K562 (cell line): ENCODE data around the gene SLC40A1. TPM values are rescaled to one million over a fixed set of nuclear protein-coding genes. Genes with fewer than 3 reads are reported as not detected.

Source experiments
- ATAC-seq: fragments of 200-7000 bp; cut with Tn5 transposase; 3 replicates; pipeline ENCODE4 v1.9.1; 2020; ENCODE audit warnings: moderate library complexity
- BruUV-seq: library from RNA; stranded (reverse); fragments of 400-500 nt; replicated peaks from 2 replicates; lab custom pipeline; 2021; lab: Mats Ljungman, UMichigan
- CTCF ChIA-PET: fragments of 300-600 bp; formaldehyde crosslinking; extraction: SDS; loops from one replicate; lab custom pipeline; 2021; ENCODE audit warnings: low intra/inter-chr PET ratio; lab: Yijun Ruan, JAX
- POLR2A ChIA-PET: fragments of 300-600, 350-650 bp; sonication (Branson Sonifier 250); formaldehyde crosslinking; extraction: SDS; loops from one replicate; lab custom pipeline; 2021; ENCODE audit warnings: antibody characterized with exemption, inconsistent platforms; lab: Yijun Ruan, JAX
- DNase-seq, 4 experiments: peaks; one replicate each; pipeline versions ENCODE4 v3.0.0 to v3.0.0-alpha.2; 2011 to 2018; ENCODE audit warnings: low spot score in 3 of 4, mixed read lengths in 3 of 4; ENCODE audit errors: extremely low read depth in 1 of 4
- FAIRE-seq: peaks from 2 replicates; lab custom pipeline; 2011; peaks lifted over from hg19 to GRCh38; lab: Jason Lieb, UNC
- H2AFZ ChIP-seq: 2 replicates; pipeline ENCODE4 v1.6.0; 2011; ENCODE audit warnings: low read depth, low read length, control low read depth, inconsistent platforms
- H3K27ac ChIP-seq: fragments of 200-600 bp; 3 replicates; pipeline ENCODE4 v1.8.0; 2011; ENCODE audit warnings: low read depth, mild to moderate bottlenecking, control low read depth, inconsistent platforms, low read length, moderate library complexity, mixed read lengths; ENCODE audit errors: extremely low read depth
- H3K27me3 ChIP-seq, 2 experiments: fragments of 300-600 bp in 1 of 2; 2 replicates in 1 of 2; 3 replicates in 1 of 2; pipeline versions ENCODE4 v1.6.0 to v1.8.0; 2011; ENCODE audit warnings: inconsistent platforms in 2 of 2, low read length in 2 of 2, mild to moderate bottlenecking in 1 of 2, mixed read lengths in 1 of 2, moderate library complexity in 1 of 2; ENCODE audit not compliant: control insufficient read depth in 2 of 2, insufficient read depth in 2 of 2
- H3K36me3 ChIP-seq: fragments of 300-600 bp; 3 replicates; pipeline ENCODE4 v1.8.0; 2011; ENCODE audit warnings: mild to moderate bottlenecking, low read length, inconsistent platforms; ENCODE audit not compliant: control insufficient read depth, insufficient read depth
- H3K4me1 ChIP-seq, 2 experiments: fragments of 200-600 bp in 1 of 2; replicated peaks in 1 of 2; 2 replicates in 1 of 2; 3 replicates in 1 of 2; pipeline versions ENCODE4 v1.5.1 to v1.8.0; 2011; ENCODE audit warnings: inconsistent platforms in 2 of 2, low read length in 2 of 2, mild to moderate bottlenecking in 1 of 2, mixed read lengths in 1 of 2, moderate library complexity in 1 of 2; ENCODE audit not compliant: control insufficient read depth in 2 of 2, insufficient read depth in 2 of 2
- H3K4me2 ChIP-seq: 2 replicates; pipeline ENCODE4 v1.6.1; 2011; ENCODE audit warnings: low read length, control low read depth, inconsistent platforms, mixed read lengths; ENCODE audit not compliant: insufficient read depth
- H3K4me3 ChIP-seq: fragments of 200-600 bp; sonication (generic), shearing (Covaris generic); 2 replicates; pipeline ENCODE4 v1.5.1; 2016; ENCODE audit warnings: control low read depth, inconsistent platforms
- H3K79me2 ChIP-seq: fragments of 200-600 bp; 3 replicates; pipeline ENCODE4 v1.8.0; 2011; ENCODE audit warnings: low read length, inconsistent platforms; ENCODE audit not compliant: control insufficient read depth, insufficient read depth
- H3K9ac ChIP-seq, 2 experiments: 2 replicates each; pipeline versions ENCODE4 v1.6.0 to v1.6.1; 2011; ENCODE audit warnings: low read depth in 2 of 2, low read length in 2 of 2, control low read depth in 1 of 2, inconsistent platforms in 1 of 2, mild to moderate bottlenecking in 1 of 2, mixed read lengths in 1 of 2; ENCODE audit not compliant: insufficient read depth in 1 of 2
- H3K9me1 ChIP-seq: one replicate; pipeline ENCODE4 v1.6.0; 2011; ENCODE audit warnings: inconsistent platforms, mild to moderate bottlenecking, low read length, moderate library complexity; ENCODE audit not compliant: control insufficient read depth, insufficient read depth
- H3K9me3 ChIP-seq: replicated peaks from 2 replicates; pipeline ENCODE4 v1.5.1; 2011; ENCODE audit warnings: low read depth, low read length, inconsistent platforms; ENCODE audit not compliant: control insufficient read depth, insufficient read depth
- H4K20me1 ChIP-seq: replicated peaks from 2 replicates; pipeline ENCODE4 v1.6.1; 2011; ENCODE audit warnings: low read length, inconsistent platforms, mixed read lengths; ENCODE audit not compliant: control insufficient read depth, insufficient read depth
- BRD9 ChIP-seq: fragments of 450-650 bp; IDR thresholded peaks from 2 replicates; pipeline ENCODE4 v1.6.1; 2018; ENCODE audit warnings: low read depth; ENCODE audit not compliant: partially characterized antibody
- DPF2 ChIP-seq: fragments of 450-650 bp; IDR thresholded peaks from 2 replicates; pipeline ENCODE4 v1.6.1; 2016
- EHMT2 ChIP-seq: fragments of 450-650 bp; IDR thresholded peaks from 2 replicates; pipeline ENCODE4 v1.6.1; 2018; ENCODE audit warnings: antibody characterized with exemption
- JUNB ChIP-seq: fragments of 450-650 bp; formaldehyde crosslinking; conservative IDR thresholded peaks from 2 replicates; pipeline ENCODE4 v1.4.0; 2020; ENCODE audit warnings: mild to moderate bottlenecking
- MTA3 ChIP-seq: fragments of 450-650 bp; formaldehyde crosslinking; IDR thresholded peaks from 2 replicates; pipeline ENCODE4 v1.6.1; 2017; ENCODE audit warnings: mild to moderate bottlenecking, borderline replicate concordance
- NCOA6 ChIP-seq: fragments of 450-650 bp; IDR thresholded peaks from 2 replicates; pipeline ENCODE4 v1.6.1; 2017; ENCODE audit warnings: mild to moderate bottlenecking
- NR2F6 ChIP-seq: fragments of 450-650 bp; formaldehyde crosslinking; IDR thresholded peaks from 2 replicates; pipeline ENCODE4 v1.4.0; 2020; ENCODE audit warnings: mild to moderate bottlenecking
- POLR2AphosphoS2 ChIP-seq: IDR thresholded peaks from 2 replicates; pipeline ENCODE4 v1.6.1; 2012; ENCODE audit warnings: low read length, improper control_type of control experiment
- PTBP1 ChIP-seq: fragments of 200-400 bp; formaldehyde crosslinking; IDR thresholded peaks from 2 replicates; pipeline ENCODE4 v1.6.1; 2017; ENCODE audit warnings: low read depth, low read length
- RCOR1 ChIP-seq, 2 experiments: IDR thresholded peaks; 2 replicates each; pipeline ENCODE4 v1.6.1; 2012; ENCODE audit warnings: low read depth in 2 of 2, low read length in 2 of 2, borderline replicate concordance in 1 of 2, improper control_type of control experiment in 1 of 2
- SRSF3 ChIP-seq: fragments of 200-400 bp; formaldehyde crosslinking; IDR thresholded peaks from 2 replicates; pipeline ENCODE4 v1.6.1; 2016; ENCODE audit warnings: mild to moderate bottlenecking, low read length, moderate library complexity; ENCODE audit not compliant: insufficient read depth
- SUPT5H ChIP-seq: fragments of 450-650 bp; IDR thresholded peaks from 2 replicates; pipeline ENCODE4 v1.6.1; 2016
- TRIM28 ChIP-seq: fragments of 450-650 bp; IDR thresholded peaks from 2 replicates; pipeline ENCODE4 v1.6.1; 2017
- ZC3H4 ChIP-seq: sonication (generic); formaldehyde crosslinking; IDR thresholded peaks from 2 replicates; pipeline ENCODE4 v1.9.0; 2021; ENCODE audit warnings: missing genetic modification reagents, borderline replicate concordance
- ZNF140 ChIP-seq: fragments of 250-450 bp; sonication (Bioruptor Pico); IDR thresholded peaks from 2 replicates; pipeline ENCODE4 v1.8.0; 2021; ENCODE audit warnings: moderate library complexity, mild to moderate bottlenecking, inconsistent platforms
- ZNF184 ChIP-seq: sonication (generic); formaldehyde crosslinking; IDR thresholded peaks from 2 replicates; pipeline ENCODE4 v1.5.0; 2020; ENCODE audit warnings: missing genetic modification reagents
- ZNF347 ChIP-seq: fragments of 450-650 bp; formaldehyde crosslinking; IDR thresholded peaks from 2 replicates; pipeline ENCODE4 v1.4.0; 2020; ENCODE audit warnings: low read depth, mild to moderate bottlenecking, moderate library complexity
- ZNF436 ChIP-seq: fragments of 250-450, 450-650 bp; sonication (Bioruptor Pico); formaldehyde crosslinking; IDR thresholded peaks from 2 replicates; pipeline ENCODE4 v1.7.0; 2020; ENCODE audit warnings: mild to moderate bottlenecking
- WGBS: fragments of 100-300 bp; shearing (Covaris generic); methylation state at CpG from one replicate; pipeline ENCODE4 v1.1.6; 2016; ENCODE audit warnings: low coverage, mixed read lengths; ENCODE audit not compliant: insufficient coverage; ENCODE audit errors: missing lambda C conversion rate; 5-methylcytosine and 5-hydroxymethylcytosine counted together
- in situ Hi-C: fragments of 300-500 bp; cut with MboI; formaldehyde crosslinking; loops from 4 replicates; pipeline ENCODE4 v1.15.0; 2018; ENCODE audit warnings: inconsistent platforms, mixed read lengths
- intact Hi-C: fragments of 100-400 bp; cut with micrococcal nuclease; formaldehyde crosslinking; loops from 2 replicates; pipeline ENCODE4 v1.14.2; 2022
- polyA plus RNA-seq, 8 experiments: library from polyadenylated mRNA; depleted of rRNA in 4 of 8; stranded (reverse) in 5 of 8; unstranded in 3 of 8; fragments of >200 nt; fragmentation: Nextera tagmentation in 2 of 8; fragmentation: Illumina TruSeq in 1 of 8; extraction: Ambion mirVana in 2 of 8; extraction: Trizol in 1 of 8; gene quantifications; 2 replicates each; pipeline versions ENCODE4 v1.2.1 to v1.2.3, GENCODE V29; 2011 to 2014; ENCODE audit warnings: inconsistent platforms in 1 of 8, missing spikeins in 1 of 8
- total RNA-seq, 7 experiments: library from RNA; depleted of rRNA in 6 of 7; stranded (reverse); fragments of >200 nt in 6 of 7; fragmentation: Illumina TruSeq in 2 of 7; extraction: Trizol in 2 of 7; gene quantifications; 2 replicates each; pipeline versions ENCODE4 v1.2.1 to v1.2.3, GENCODE V29; 2011 to 2021; ENCODE audit warnings: low replicate concordance in 1 of 7
- TF ChIP-seq, protein P1 (sequence below): fragments of 450-650 bp; formaldehyde crosslinking; IDR thresholded peaks from 2 replicates; pipeline ENCODE4 v1.4.0; 2022; ENCODE audit warnings: missing genetic modification characterization
- TF ChIP-seq, protein P2 (sequence below): fragments of 250-450 bp; sonication (Bioruptor Pico); IDR thresholded peaks from 2 replicates; pipeline ENCODE4 v1.4.0; 2020; ENCODE audit warnings: mild to moderate bottlenecking, moderate library complexity, borderline replicate concordance

Gene SLC40A1
- total and polyA plus RNA-seq, 9 of the 15 experiments (the other 6 are each of a cell fraction or from before 2014, with no cell fraction given) = 42.2 to 95.9 (median 54.9) TPM

DNA sequence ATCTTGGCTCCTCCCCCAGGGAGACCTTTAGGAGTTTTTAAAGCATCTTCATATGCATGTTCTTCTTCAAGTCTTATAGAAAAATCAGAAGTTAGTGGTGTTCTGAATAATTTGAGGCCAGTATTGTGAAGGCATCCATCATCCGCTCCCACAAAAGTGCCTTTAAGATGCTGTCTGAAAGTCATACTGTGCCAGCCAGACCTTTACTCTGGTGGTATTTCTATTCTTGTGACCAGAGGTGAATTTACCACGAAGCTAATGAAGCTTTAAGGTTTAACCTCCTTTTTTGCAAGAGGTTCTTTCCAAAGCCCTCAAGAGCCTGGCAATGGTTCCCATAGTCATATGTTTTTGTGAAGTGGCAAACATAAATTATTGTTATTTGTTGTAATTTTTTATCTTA is 54.3 kb downstream of the SLC40A1 start:
- H3K27ac ChIP-seq = no peak overlapping the region
- no TSS peak for BruUV-seq
- no peak for ATAC-seq
- 54% methylated on average over 2 of the region's 2 CpGs for WGBS
- H3K79me2 ChIP-seq = no peaks in the 10 kb centered on the region
- H3K4me1 ChIP-seq = peaks cover 0 to 18% of the 10 kb centered on the region in 2 experiments; a peak in 3 of 5 replicates
- TF ChIP-seq ZNF436 (CRISPR knock-in tag) = no peak
- TF ChIP-seq SUPT5H = no peak
- no peak for TF ChIP-seq ZNF184
- no peak for TF ChIP-seq BRD9
- TF ChIP-seq, protein P1, sequence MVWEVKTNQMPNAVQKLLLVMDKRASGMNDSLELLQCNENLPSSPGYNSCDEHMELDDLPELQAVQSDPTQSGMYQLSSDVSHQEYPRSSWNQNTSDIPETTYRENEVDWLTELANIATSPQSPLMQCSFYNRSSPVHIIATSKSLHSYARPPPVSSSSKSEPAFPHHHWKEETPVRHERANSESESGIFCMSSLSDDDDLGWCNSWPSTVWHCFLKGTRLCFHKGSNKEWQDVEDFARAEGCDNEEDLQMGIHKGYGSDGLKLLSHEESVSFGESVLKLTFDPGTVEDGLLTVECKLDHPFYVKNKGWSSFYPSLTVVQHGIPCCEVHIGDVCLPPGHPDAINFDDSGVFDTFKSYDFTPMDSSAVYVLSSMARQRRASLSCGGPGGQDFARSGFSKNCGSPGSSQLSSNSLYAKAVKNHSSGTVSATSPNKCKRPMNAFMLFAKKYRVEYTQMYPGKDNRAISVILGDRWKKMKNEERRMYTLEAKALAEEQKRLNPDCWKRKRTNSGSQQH (CRISPR knock-in tag) = no peak
- TF ChIP-seq EHMT2 = no peak
- no peak for TF ChIP-seq MTA3
- TF ChIP-seq, protein P2, sequence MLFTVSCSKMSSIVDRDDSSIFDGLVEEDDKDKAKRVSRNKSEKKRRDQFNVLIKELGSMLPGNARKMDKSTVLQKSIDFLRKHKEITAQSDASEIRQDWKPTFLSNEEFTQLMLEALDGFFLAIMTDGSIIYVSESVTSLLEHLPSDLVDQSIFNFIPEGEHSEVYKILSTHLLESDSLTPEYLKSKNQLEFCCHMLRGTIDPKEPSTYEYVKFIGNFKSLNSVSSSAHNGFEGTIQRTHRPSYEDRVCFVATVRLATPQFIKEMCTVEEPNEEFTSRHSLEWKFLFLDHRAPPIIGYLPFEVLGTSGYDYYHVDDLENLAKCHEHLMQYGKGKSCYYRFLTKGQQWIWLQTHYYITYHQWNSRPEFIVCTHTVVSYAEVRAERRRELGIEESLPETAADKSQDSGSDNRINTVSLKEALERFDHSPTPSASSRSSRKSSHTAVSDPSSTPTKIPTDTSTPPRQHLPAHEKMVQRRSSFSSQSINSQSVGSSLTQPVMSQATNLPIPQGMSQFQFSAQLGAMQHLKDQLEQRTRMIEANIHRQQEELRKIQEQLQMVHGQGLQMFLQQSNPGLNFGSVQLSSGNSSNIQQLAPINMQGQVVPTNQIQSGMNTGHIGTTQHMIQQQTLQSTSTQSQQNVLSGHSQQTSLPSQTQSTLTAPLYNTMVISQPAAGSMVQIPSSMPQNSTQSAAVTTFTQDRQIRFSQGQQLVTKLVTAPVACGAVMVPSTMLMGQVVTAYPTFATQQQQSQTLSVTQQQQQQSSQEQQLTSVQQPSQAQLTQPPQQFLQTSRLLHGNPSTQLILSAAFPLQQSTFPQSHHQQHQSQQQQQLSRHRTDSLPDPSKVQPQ (CRISPR knock-in tag) = no peak
- TF ChIP-seq SRSF3 = no peak
- no peak for TF ChIP-seq ZNF347 (CRISPR knock-in tag)
- TF ChIP-seq ZNF140 (CRISPR knock-in tag) = no peak
- TF ChIP-seq POLR2AphosphoS2 = no peak
- no peak for TF ChIP-seq NR2F6 (CRISPR knock-in tag)
- no peak for TF ChIP-seq PTBP1
- TF ChIP-seq DPF2 = no peak
- TF ChIP-seq JUNB = no peak
- no peak for TF ChIP-seq NCOA6
- TF ChIP-seq RCOR1 (IDR thresholded peaks at IDR 0.05; ENCODE audit: borderline replicate concordance in 1 of 2, low read depth in 2 of 2, low read length in 2 of 2) = no peak
- no peak for TF ChIP-seq TRIM28
- no peak for TF ChIP-seq ZC3H4
- no peak overlapping the region for H2AFZ ChIP-seq
- intact Hi-C loops = no loop called here
- H3K4me2 ChIP-seq = no peak overlapping the region
- no peaks in the 10 kb centered on the region for H3K9me3 ChIP-seq
- in situ Hi-C loops = no loop called here
- H3K36me3 ChIP-seq = no peaks in the 10 kb centered on the region
- no peaks in the 10 kb centered on the region for H4K20me1 ChIP-seq
- POLR2A ChIA-PET = interaction anchor here (0.6 to 1.5 kb wide), 3 partner anchors 9 to 313 kb away, joined by 3 read pairs; no protein-coding TSS in a partner anchor
- no peak for FAIRE-seq
- no peak overlapping the region for H3K4me3 ChIP-seq
- CTCF ChIA-PET = no interaction called here
- H3K9me1 ChIP-seq = no peaks in the 10 kb centered on the region
- H3K27me3 ChIP-seq = no peaks in the 10 kb centered on the region
- no peak for DNase-seq
- no peak overlapping the region for H3K9ac ChIP-seq
